ENCODE data around the gene FNDC4. TPM values are rescaled to one million over a fixed set of nuclear protein-coding genes. Genes with fewer than 3 reads are reported as not detected.

The FNDC4 gene
- total RNA-seq, 1 donor from 2014 or later: 26.6 TPM

DNA sequence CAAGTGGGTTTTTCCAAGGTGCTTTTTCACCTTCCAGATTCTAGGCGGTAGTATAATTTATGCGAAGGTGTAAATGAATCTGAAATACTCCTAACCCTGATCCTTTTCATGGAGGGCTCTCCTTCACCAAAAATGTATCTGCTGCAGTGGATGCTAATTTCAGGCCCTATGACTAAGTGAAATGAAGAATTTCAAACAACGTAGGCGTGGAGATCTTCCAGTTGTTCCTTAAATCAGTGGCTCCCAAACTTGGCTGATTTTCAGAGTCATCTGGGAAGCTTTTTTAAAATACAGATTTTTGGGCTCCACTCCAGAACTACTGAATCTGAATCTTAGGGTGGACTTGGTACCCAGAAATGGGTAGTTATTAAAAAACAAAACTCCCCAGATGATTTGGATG is 7.1 kb upstream of the FNDC4 start:
- TF ChIP-seq, protein P1, sequence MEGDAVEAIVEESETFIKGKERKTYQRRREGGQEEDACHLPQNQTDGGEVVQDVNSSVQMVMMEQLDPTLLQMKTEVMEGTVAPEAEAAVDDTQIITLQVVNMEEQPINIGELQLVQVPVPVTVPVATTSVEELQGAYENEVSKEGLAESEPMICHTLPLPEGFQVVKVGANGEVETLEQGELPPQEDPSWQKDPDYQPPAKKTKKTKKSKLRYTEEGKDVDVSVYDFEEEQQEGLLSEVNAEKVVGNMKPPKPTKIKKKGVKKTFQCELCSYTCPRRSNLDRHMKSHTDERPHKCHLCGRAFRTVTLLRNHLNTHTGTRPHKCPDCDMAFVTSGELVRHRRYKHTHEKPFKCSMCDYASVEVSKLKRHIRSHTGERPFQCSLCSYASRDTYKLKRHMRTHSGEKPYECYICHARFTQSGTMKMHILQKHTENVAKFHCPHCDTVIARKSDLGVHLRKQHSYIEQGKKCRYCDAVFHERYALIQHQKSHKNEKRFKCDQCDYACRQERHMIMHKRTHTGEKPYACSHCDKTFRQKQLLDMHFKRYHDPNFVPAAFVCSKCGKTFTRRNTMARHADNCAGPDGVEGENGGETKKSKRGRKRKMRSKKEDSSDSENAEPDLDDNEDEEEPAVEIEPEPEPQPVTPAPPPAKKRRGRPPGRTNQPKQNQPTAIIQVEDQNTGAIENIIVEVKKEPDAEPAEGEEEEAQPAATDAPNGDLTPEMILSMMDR (conservative IDR thresholded peaks at IDR 0.05; ENCODE audit: low read depth, low read length): no peak
- no peak overlapping the region for H3K4me3 ChIP-seq (ENCODE audit: low read depth, low read length)
- DNase-seq (ENCODE audit: low read depth): no peak

DNA sequence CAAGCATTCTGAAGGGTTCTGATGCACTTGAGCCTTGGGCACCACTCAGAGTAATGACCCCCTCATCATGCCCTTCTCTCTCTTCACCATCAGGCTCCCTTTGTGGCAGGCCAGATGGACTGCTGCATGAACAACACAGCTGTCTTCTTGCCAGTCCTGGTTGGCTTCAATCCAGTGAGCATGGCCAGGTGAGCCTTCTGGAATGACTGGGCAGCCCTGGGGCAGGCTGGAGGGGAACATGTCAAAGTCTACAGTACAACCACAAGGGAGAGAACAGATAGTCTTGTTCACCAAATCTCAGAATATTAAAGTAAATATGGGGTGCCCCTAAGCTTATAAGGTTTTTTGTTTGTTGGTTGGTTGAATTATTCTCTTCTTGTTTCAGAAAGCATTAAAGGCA is 6.0 kb upstream of the FNDC4 start:
- no peak for DNase-seq (ENCODE audit: low read depth)

DNA sequence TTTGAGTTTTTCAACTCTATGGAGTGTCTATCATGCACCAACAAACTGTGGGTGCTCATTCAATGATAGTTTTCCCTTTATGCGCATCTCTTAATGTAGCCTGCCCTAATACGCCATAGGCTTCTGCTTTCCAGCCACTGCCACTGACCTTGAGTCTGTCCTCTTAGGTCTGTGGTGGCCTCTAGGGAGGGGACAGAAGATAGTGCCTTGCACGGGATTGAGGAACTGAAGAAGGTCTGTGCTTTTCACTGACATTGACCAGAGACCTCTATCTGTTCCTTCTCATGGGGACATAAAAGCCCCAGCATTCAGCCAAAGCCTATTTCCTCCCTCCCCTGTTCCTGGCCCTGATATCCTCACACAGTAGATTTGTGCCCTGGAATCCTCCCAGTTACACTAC is 4.0 kb upstream of the FNDC4 start:
- TF ChIP-seq, protein P1 (conservative IDR thresholded peaks at IDR 0.05; ENCODE audit: low read depth, low read length): no peak
- DNase-seq (ENCODE audit: low read depth): no peak
- no peak overlapping the region for H3K4me3 ChIP-seq (ENCODE audit: low read depth, low read length)

More for the DNA sequence above, 6.0 kb upstream of the FNDC4 start:
- TF ChIP-seq, protein P1 (conservative IDR thresholded peaks at IDR 0.05; ENCODE audit: low read depth, low read length): no peak
- no peak overlapping the region for H3K4me3 ChIP-seq (ENCODE audit: low read depth, low read length)

DNA sequence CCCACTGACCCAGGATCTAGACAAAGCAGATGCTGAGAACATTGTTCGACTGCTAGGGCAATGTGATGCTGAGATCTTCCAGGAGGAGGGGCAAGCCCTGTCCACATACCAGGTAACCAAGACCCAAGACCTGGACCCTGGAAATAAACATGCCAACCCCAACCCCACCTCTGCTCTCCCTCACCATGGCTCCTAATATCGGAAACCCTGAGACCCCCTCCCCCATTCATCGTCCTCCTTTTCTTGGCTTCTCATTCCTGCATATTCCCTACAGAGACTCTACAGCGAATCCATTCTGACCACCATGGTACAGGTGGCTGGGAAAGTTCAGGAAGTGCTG is 2.3 kb upstream of the FNDC4 start:
- no peak overlapping the region for H3K4me3 ChIP-seq (ENCODE audit: low read depth, low read length)

DNA sequence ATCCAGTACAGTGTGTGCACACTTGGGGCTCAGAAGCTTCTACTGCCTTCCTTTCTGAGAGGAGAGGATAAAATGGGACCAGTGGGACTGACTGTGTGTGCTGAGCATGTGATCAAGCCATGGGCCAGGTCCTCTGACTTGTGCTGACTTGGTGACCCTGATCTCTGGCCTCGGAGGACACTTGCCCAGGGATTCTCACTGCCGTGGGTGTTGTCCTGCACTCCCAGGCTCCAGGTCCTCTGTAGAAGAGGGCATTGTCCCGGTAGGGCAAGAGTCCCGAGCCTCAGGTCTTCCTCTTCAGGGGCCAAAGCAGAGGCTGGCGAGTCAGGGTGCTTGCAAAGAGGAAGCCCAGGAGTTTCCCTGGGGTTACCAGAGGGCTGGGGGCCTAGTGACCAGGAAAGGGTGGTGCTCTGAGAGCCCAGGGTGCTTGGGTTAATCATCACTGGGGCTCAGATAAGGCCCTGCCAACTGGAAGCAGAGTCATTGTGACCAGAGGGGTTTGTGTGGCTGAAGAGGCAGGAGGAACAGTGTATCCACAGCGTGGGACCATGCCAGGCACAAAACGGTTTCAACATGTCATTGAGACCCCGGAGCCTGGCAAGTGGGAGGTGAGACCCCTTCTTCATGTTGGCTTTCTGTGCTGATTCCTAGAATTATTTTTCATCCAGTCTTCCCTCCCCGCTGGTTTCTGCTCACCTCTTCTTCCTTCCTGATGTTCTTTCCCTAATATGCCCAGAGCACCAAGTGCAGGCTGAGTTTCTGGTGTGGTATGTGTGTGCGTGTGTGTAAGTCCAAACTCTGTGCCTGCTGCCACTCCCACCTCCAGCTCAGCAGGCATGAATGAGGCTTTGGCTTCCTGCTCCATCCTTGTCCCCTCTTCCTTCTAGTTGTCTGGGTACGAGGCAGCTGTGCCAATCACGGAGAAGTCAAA is 1.6 kb upstream of the FNDC4 start, which contains the start of gene GCKR:
Gene GCKR (plus strand): TSS at position 483 of the 931 bp plus-strand sequence. CDS start 66 bp downstream, at position 549.
- no peak for DNase-seq (ENCODE audit: low read depth)
- no peak within 1 kb of the TSS for H3K4me3 ChIP-seq (ENCODE audit: low read depth, low read length)
- TF ChIP-seq, protein P1 (conservative IDR thresholded peaks at IDR 0.05; ENCODE audit: low read depth, low read length): no peak

More for the DNA sequence above, 2.3 kb upstream of the FNDC4 start:
- TF ChIP-seq, protein P1 (conservative IDR thresholded peaks at IDR 0.05; ENCODE audit: low read depth, low read length): no peak
- no peak for DNase-seq (ENCODE audit: low read depth)

DNA sequence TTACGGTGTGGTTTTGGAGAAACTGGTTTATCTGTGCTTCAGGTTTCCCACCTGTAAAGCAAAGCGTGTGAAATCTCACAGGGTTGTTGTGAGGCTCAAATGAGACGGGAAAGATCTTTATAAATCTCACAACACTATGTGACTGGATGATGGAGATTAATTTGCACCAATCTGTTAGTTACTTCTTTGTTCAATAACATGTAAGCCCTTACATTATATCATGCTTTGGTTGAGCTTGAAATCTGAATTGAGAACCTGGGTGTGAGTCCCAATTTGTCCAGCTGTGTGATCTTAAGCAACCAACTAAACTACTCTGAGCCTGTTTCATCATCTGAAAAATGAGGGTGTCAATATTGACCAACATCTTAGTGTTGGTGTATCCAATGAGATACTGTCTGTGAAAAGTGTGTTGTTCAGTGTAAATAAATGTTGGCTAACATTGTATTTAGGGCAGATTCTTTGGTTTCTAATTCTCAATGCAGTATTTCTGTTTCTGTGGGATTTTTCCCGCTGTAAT is 898 bp upstream of the FNDC4 start:
- TF ChIP-seq, protein P1 (conservative IDR thresholded peaks at IDR 0.05; ENCODE audit: low read depth, low read length): no peak
- no peak overlapping the region for H3K4me3 ChIP-seq (ENCODE audit: low read depth, low read length)
- no peak for DNase-seq (ENCODE audit: low read depth)
